Activated naive CD4-positive, alpha-beta T cell treated with anti-CD3 and anti-CD28 coated beads, Interleukin-2, amount 50 U/mL, for 72 hours (primary cell): ENCODE results near the gene DOK3. TPM values are rescaled to one million over a fixed set of nuclear protein-coding genes. Genes with fewer than 3 reads are reported as not detected.

Source experiments
- ATAC-seq, 2 donors: fragments of 150-1000 bp; cut with Tn5 transposase; 2 replicates each; pipeline ENCODE4 v1.10.0; 2021; ENCODE audit warnings: mild to moderate bottlenecking in 2 of 2, moderate library complexity in 2 of 2
- DNase-seq, 2 donors: peaks; one replicate each; pipeline ENCODE4 v3.0.0; 2021 to 2022; ENCODE audit warnings: low spot score in 2 of 2
- H3K27ac Mint-ChIP-seq, 2 donors: one replicate each; pipeline ENCODE4 v1.8.0; 2022; ENCODE audit warnings: mild to moderate bottlenecking in 2 of 2, mixed read lengths in 2 of 2
- H3K36me3 Mint-ChIP-seq, 2 donors: one replicate each; pipeline ENCODE4 v1.8.0; 2022; ENCODE audit warnings: mixed read lengths in 2 of 2
- H3K9me3 Mint-ChIP-seq, 2 donors: one replicate each; pipeline ENCODE4 v1.8.0; 2022; ENCODE audit warnings: mixed read lengths in 2 of 2
- total RNA-seq, 2 donors: library from RNA; stranded (reverse); gene quantifications; one replicate each; pipeline ENCODE4 v1.2.3, GENCODE V29; 2022

DOK3 gene
- total RNA-seq, 2 donors from 2014 or later, result 1.8 to 14.9 TPM

DNA sequence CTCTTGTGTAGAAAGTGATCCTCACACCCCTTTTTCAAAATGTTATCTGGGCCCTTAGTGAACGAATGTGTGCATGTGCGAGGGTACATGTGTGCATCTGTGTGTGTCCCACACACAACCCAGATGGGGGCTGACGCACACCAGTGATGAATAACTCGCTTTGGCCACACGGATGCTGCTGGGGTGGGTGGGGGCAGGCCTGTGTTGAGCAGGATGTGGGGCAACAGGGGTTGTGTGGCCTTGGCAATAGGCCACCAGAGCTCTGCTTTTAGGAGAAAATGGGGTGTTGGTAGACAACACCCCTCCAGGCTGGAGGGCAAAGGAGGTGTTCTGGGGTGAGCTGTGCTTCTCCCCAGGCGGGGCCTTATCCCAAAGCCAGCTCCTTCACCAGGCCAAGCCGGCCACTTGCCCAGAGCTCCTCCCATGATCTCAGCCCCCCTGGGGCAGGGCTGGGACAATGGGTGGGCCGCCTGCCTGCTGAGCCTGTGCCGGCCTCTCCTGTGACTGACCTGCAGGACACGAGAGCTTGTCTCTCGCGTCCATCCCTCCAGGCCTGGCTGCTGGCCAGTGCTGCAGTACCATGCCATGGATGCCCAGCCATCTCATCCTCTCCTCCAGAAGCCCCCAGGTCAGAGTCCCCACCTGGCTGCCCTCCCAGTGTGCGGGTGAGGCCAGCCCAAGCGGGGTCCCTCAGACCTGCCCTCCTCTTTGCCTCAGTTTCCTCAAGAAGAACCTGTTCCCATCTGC, 37.8 kb downstream of the DOK3 start:
- Mint-ChIP-seq H3K27ac (peak overlapping the region in 1 of 2 donors; percentile 50), H3K36me3 (no peaks in the 10 kb centered on the region), H3K9me3 (no peaks in the 10 kb centered on the region)
- ATAC-seq, result peak in 1 of 2 donors; percentile 37
- no peak for DNase-seq

DNA sequence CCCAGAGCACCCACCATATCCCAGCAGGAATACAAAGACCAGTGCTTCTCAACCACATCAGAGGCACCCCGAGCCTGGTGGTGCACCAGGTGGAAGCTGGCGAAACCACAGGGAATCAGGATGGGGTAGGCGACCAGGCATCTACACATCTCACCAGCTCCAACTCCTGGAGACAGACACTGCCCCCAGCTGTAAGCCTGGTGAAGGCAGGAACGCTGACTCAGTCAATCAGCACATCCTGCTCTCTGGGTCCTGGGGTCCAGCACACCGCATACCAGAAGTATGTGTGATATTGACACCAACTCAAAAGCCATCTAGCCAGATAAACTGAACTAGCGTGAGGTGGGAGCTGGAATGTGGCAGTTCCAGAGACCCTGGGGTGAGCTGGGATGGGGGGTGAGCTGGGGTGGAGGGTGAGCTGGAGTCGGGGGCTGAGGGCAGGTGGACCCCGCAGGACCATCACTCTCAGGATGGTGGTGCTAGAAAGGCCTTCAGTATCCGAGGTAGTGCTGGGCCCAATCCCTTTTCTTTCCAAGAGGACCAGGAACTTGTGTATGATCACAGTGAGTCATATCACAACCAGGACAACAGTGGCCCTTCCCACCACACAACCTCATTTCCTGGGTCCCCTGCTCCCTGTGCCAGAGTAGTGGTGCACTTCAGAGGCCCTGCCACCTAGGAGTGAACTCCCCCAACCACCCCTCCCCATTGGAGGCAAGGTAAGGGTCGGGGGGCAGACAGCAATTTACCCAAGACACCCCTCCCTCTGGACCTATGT, 38.7 kb downstream of the DOK3 start:
- H3K9me3 Mint-ChIP-seq, result no peaks in the 10 kb centered on the region
- ATAC-seq (peak in 1 of 2 donors; percentile 16), DNase-seq (no peak)
- H3K27ac Mint-ChIP-seq, result peak overlapping the region in 1 of 2 donors; percentile 32
- H3K36me3 Mint-ChIP-seq, result no peaks in the 10 kb centered on the region

DNA sequence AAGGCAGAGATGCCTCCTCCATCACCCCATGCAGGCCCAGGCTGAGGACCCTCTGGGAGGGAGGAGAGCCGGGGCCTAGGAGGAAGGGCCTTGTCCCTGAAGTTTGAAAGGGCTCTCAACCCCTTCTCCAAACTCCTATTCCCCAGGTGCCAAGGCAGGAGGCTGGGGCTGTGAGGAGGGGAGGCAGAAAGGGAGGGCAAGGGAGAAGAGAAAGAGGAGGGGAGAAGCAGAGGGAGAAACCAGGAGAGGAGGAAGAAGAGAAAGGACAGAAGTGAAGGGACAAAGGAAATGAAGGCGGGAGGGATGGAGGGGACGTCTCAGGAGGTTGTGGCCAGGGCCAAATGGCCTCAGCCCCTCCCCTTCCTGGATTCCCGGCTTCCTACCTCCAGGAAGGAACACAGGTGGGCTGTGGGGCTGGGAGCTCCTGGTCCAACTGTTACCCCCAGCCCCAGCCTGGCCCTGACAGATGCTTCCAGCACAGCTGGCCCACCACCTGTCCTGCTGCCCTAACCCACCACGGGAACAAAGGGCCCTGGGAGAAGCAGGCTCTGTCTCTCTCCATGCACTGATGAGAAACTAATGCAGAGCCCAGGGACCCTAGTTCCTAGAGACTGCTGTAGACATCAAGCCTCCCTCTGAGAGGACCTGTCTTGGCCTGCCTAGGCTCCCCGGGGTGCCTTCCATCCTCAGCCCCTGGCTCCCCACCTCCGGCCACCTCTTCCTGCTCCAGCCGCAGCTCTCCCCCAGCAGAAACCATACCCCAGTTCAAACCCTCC, 39.7 kb downstream of the DOK3 start:
- no peaks in the 10 kb centered on the region for H3K9me3 Mint-ChIP-seq
- DNase-seq (no peak), ATAC-seq (no peak)
- H3K27ac Mint-ChIP-seq, result peak overlapping the region; percentile 32 to 77
- H3K36me3 Mint-ChIP-seq, result no peaks in the 10 kb centered on the region

GRCh38 chr5:177468685-177469628, 40.7 kb downstream of the DOK3 start:
- no peak for DNase-seq
- Mint-ChIP-seq H3K27ac (peak overlapping the region in 1 of 2 donors; percentile 77), H3K9me3 (no peaks in the 10 kb centered on the region), H3K36me3 (no peaks in the 10 kb centered on the region)
- no peak for ATAC-seq

DNA sequence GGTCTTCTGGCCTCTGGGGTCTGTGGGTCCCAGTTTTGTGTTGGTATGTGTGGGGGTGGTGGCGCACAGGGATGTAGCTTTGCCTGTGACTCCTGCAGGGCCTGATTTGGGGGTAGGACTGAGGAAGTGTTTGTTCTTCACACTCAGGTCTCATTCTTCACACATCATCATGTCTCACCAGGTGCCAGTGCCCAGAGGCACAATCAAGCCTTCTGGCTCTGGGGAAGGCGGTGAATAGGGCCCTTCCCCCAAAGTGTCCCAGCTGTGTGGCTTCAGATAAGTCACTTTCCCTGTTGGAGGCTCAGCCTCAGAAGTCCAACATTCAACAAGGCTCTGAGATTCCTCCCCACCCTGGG, 41.3 kb downstream of the DOK3 start:
- Mint-ChIP-seq H3K9me3 (no peaks in the 10 kb centered on the region), H3K27ac (no peak overlapping the region), H3K36me3 (no peaks in the 10 kb centered on the region)
- DNase-seq (no peak), ATAC-seq (no peak)

GRCh38 chr5:177467436-177467835, 42.2 kb downstream of the DOK3 start:
- Mint-ChIP-seq H3K36me3 (no peaks in the 10 kb centered on the region), H3K27ac (no peak overlapping the region), H3K9me3 (no peaks in the 10 kb centered on the region)
- DNase-seq (no peak), ATAC-seq (no peak)

GRCh38 chr5:177466861-177467260, 42.8 kb downstream of the DOK3 start:
- DNase-seq, result no peak
- Mint-ChIP-seq H3K36me3 (no peaks in the 10 kb centered on the region), H3K9me3 (no peaks in the 10 kb centered on the region), H3K27ac (no peak overlapping the region)
- ATAC-seq, result no peak

GRCh38 chr5:177465044-177465443, 44.6 kb downstream of the DOK3 start:
- H3K9me3 Mint-ChIP-seq, result no peaks in the 10 kb centered on the region
- DNase-seq (no peak), ATAC-seq (no peak)
- no peaks in the 10 kb centered on the region for H3K36me3 Mint-ChIP-seq
- no peak overlapping the region for H3K27ac Mint-ChIP-seq

- Mint-ChIP-seq H3K9me3 (no peaks in the 10 kb centered on the region), H3K36me3 (no peaks in the 10 kb centered on the region), H3K27ac (peak overlapping the region; percentile 45 to 48)
- ATAC-seq (peak in 1 of 2 donors; percentile 44), DNase-seq (no peak)
Measured at GRCh38 chr5:177462021-177462670, 47.5 kb downstream of the DOK3 start.

- no peak overlapping the region for H3K27ac Mint-ChIP-seq
- DNase-seq (no peak), ATAC-seq (no peak)
- H3K9me3 Mint-ChIP-seq, result no peaks in the 10 kb centered on the region
- no peaks in the 10 kb centered on the region for H3K36me3 Mint-ChIP-seq
Measured at GRCh38 chr5:177459819-177460628, 49.6 kb downstream of the DOK3 start.

DNA sequence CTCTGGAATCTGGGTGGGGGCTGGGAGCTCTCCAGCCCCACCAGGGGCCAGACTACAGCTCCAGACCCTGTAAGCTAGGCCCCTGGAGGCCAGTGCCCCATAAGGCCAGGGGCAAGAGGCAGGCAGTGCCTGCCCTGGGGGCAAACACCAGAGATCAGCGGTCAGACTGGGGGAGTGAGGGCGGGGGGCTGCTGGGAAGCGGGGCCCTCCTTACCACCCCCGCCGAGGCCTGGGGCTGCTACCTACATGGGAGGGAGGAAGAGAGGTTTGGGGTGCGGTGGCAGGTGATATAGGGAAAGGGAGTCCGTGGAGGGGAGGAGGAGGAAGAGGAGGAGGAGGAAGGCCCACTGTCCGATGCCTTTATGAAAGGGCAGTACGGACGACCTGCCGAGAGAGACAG, 50.3 kb downstream of the DOK3 start:
- Mint-ChIP-seq H3K9me3 (no peaks in the 10 kb centered on the region), H3K36me3 (no peaks in the 10 kb centered on the region), H3K27ac (no peak overlapping the region)
- ATAC-seq (no peak), DNase-seq (no peak)

- DNase-seq (no peak), ATAC-seq (no peak)
- Mint-ChIP-seq H3K27ac (no peak overlapping the region), H3K36me3 (no peaks in the 10 kb centered on the region), H3K9me3 (no peaks in the 10 kb centered on the region)
Measured at GRCh38 chr5:177458912-177459350, 50.7 kb downstream of the DOK3 start.

DNA sequence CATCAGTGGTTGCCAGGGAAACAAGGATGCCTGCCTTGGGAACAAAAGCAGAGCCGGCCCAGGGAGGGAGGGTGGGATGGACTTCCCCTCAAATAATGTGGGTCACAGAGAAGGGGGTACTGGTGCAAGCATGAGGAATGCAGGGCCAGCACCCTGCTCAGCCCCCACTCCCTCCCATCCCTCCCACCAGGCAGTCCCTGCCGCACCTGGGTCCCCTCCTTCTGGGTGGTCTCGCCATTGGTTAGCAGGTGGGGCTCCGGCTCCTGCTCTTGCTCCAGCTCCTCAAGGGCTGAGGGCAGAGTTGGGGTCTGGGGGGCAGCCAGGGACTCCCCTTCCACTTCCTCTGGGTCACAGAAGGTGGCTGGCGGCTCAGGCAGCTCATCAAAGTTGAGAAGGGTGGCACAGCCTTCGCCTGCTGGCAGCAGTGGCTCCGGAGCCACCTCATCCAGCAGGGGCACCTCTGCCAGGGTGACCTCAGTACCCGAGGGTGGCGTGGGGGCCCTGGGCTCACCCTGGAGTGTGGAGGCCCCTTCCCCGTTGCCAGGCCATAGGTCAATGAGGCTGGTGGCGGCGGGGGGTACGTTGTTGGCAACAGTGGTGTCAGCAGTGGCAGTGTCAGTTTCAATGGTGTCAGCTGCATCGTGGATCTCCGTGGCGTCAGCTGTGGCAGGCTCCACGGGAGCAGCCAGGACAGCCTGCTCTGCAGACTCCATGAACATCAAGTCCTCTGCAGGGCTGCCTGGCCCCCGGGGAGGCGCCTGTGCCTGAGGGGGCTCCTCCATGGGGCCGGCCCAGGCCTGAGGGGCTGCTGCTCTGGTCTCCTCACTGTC, 51.6 kb downstream of the DOK3 start:
- Mint-ChIP-seq H3K9me3 (no peaks in the 10 kb centered on the region), H3K27ac (no peak overlapping the region), H3K36me3 (no peaks in the 10 kb centered on the region)
- DNase-seq (no peak), ATAC-seq (no peak)
